Measurements from ENCODE around the gene VSIG10.

GRCh38 chr12:118124333-118124874, 20.6 kb upstream of the VSIG10 start:
- TF ChIP-seq CTCF (conservative IDR thresholded peaks at IDR 0.05; ENCODE audit: low read depth, low read length) (no peak), EZH2 (IDR thresholded peaks at IDR 0.05; ENCODE audit: borderline replicate concordance, low read depth, low read length, poor library complexity, severe bottlenecking) (no peak)

Data from A673 (cell line).